HG02943 (cell line): ENCODE measurements around the gene EXOC4.
"Not testable (repeated sequence)": the region's sequence is repeated elsewhere in the genome, so short reads cannot be mapped to it uniquely, and the experiment has no call there.

ENCODE experiments used
- ATAC-seq: cut with Tn5 transposase; IDR thresholded peaks from one replicate; pipeline ENCODE4 v1.9.1; 2021; ENCODE audit warnings: mild to moderate bottlenecking, low read depth, moderate library complexity; ENCODE audit not compliant: unreplicated experiment

The EXOC4 gene

GRCh38 chr7:133310232-133310862, 57.5 kb downstream of the EXOC4 start:
- ATAC-seq = no peak

GRCh38 chr7:133313575-133313974, 60.7 kb downstream of the EXOC4 start:
- ATAC-seq = no peak

- ATAC-seq = no peak
Observed at GRCh38 chr7:133314084-133314483, 61.2 kb downstream of the EXOC4 start.

- no peak for ATAC-seq
Observed at GRCh38 chr7:133315332-133316040, 62.6 kb downstream of the EXOC4 start.

- no peak for ATAC-seq
Observed at GRCh38 chr7:133319842-133320241, 67.0 kb downstream of the EXOC4 start.

- no peak for ATAC-seq
Observed at GRCh38 chr7:133320891-133321290, 68.0 kb downstream of the EXOC4 start.

- not testable (repeated sequence) for ATAC-seq
Observed at GRCh38 chr7:133321366-133321765, 68.5 kb downstream of the EXOC4 start.

GRCh38 chr7:133326745-133327144, 73.9 kb downstream of the EXOC4 start:
- not testable (repeated sequence) for ATAC-seq

GRCh38 chr7:133328021-133328420, 75.1 kb downstream of the EXOC4 start:
- ATAC-seq = not testable (repeated sequence)

- ATAC-seq = no peak
Observed at GRCh38 chr7:133330085-133330484, 77.2 kb downstream of the EXOC4 start.

- no peak for ATAC-seq
Observed at GRCh38 chr7:133331861-133332260, 79.0 kb downstream of the EXOC4 start.

GRCh38 chr7:133339772-133340171, 86.9 kb downstream of the EXOC4 start:
- ATAC-seq = no peak

GRCh38 chr7:133344275-133344674, 91.4 kb downstream of the EXOC4 start:
- no peak for ATAC-seq

- no peak for ATAC-seq
Observed at GRCh38 chr7:133345690-133346421, 93.0 kb downstream of the EXOC4 start.

GRCh38 chr7:133348250-133348649, 95.4 kb downstream of the EXOC4 start:
- ATAC-seq = no peak

GRCh38 chr7:133349101-133349500, 96.2 kb downstream of the EXOC4 start:
- no peak for ATAC-seq

GRCh38 chr7:133352430-133352829, 99.6 kb downstream of the EXOC4 start:
- no peak for ATAC-seq

- no peak for ATAC-seq
Observed at GRCh38 chr7:133353775-133354174, 100.9 kb downstream of the EXOC4 start.

GRCh38 chr7:133354546-133355324, 101.9 kb downstream of the EXOC4 start:
- no peak for ATAC-seq

GRCh38 chr7:133355325-133355708, 102.4 kb downstream of the EXOC4 start:
- no peak for ATAC-seq

- ATAC-seq = no peak
Observed at GRCh38 chr7:133355822-133356221, 102.9 kb downstream of the EXOC4 start.
